Uterus (tissue), 4 donors: Measurements from ENCODE around the gene UNKL. TPM values are rescaled to one million over a fixed set of nuclear protein-coding genes. Genes with fewer than 3 reads are reported as not detected.

Experiments
- DNase-seq, 2 donors: peaks; one replicate each; pipeline ENCODE4 v3.0.0-alpha.2; 2019 to 2020
- H3K27ac ChIP-seq, 2 donors: fragments of 200-600 bp; sonication (generic); 1 replicate in 1 of 2; 2 replicates in 1 of 2; pipeline ENCODE4 v1.5.1; 2016 to 2018
- H3K27me3 ChIP-seq, 2 donors: fragments of 200-600 bp; sonication (generic); one replicate each; pipeline ENCODE4 v1.5.1; 2018 to 2019; ENCODE audit warnings: control low read depth in 1 of 2
- H3K36me3 ChIP-seq, 2 donors: fragments of 200-600 bp; sonication (generic); one replicate each; pipeline ENCODE4 v1.5.1; 2019; ENCODE audit warnings: control low read depth in 1 of 2
- H3K4me1 ChIP-seq, 2 donors: fragments of 200-600 bp; sonication (generic); one replicate each; pipeline ENCODE4 v1.5.1; 2018 to 2019; ENCODE audit warnings: control low read depth in 1 of 2
- H3K4me3 ChIP-seq, 2 donors: fragments of 200-600 bp; sonication (generic); 1 replicate in 1 of 2; 2 replicates in 1 of 2; pipeline ENCODE4 v1.5.1; 2018 to 2019; ENCODE audit warnings: mild to moderate bottlenecking in 1 of 2
- H3K9me3 ChIP-seq, 2 donors: fragments of 200-600 bp; sonication (generic); one replicate each; pipeline ENCODE4 v1.5.1; 2019; ENCODE audit warnings: control low read depth in 1 of 2
- POLR2A ChIP-seq, 2 donors: fragments of 450-650 bp; IDR thresholded peaks; one replicate each; pipeline ENCODE4 v1.6.1; 2016; ENCODE audit warnings: antibody characterized with exemption in 2 of 2, mild to moderate bottlenecking in 1 of 2, moderate library complexity in 1 of 2
- intact Hi-C: fragments of 100-400 bp; cut with DNase I; formaldehyde crosslinking; loops from one replicate; pipeline ENCODE4 v1.15.1; 2023; ENCODE audit warnings: low total_unique reads
- total RNA-seq, 4 donors: library from RNA; depleted of rRNA in 3 of 4; stranded (reverse); fragments of >200 nt in 3 of 4; gene quantifications; one replicate each; pipeline versions ENCODE4 v1.1.0 to v1.2.4, GENCODE V29; 2014 to 2023
- TF ChIP-seq, protein P1 (sequence below), 4 experiments: fragments of 200-600 bp in 2 of 4; fragments of 450-650 bp in 2 of 4; sonication (generic) in 2 of 4; IDR thresholded peaks; one replicate each; pipeline ENCODE4 v1.5.1; 2016 to 2019; ENCODE audit warnings: antibody characterized with exemption in 4 of 4, mild to moderate bottlenecking in 2 of 4, moderate library complexity in 1 of 4
- donor health status: DM: yes; HTN: yes; CAD: no.

UNKL gene
- total RNA-seq, 4 donors from 2014 or later = 13.5 to 63.3 (median 27.6) TPM

DNA sequence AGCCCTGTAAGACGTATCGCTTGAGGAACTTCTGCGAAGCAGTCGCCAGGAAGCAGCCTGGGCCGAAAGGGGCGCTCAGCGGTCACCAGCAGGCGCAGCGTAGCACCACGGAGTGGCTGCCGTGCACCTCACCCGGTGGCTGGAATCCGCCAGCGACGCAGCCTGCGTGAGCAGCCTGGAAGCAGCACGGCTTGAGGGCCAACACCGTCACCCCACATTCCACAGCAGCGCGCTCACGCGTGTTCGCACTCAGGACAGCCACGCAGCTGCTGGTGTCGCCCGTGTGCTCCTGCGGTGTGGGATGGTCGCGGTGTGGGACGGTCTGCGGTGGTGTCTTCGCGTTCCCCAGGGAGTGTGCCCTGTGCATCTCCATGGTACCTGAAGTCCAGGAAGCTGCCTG lies 95.5 kb downstream of the UNKL start:
- intact Hi-C loops = no loop called here
- H3K27me3 ChIP-seq = no peaks in the 10 kb centered on the region
- no peaks in the 10 kb centered on the region for H3K9me3 ChIP-seq
- H3K36me3 ChIP-seq = no peaks in the 10 kb centered on the region
- peaks cover 0 to 1% of the 10 kb centered on the region in 2 donors for H3K4me1 ChIP-seq
- no peak overlapping the region for H3K27ac ChIP-seq
- no peak for TF ChIP-seq POLR2A (IDR thresholded peaks at IDR 0.05)
- TF ChIP-seq, protein P1, sequence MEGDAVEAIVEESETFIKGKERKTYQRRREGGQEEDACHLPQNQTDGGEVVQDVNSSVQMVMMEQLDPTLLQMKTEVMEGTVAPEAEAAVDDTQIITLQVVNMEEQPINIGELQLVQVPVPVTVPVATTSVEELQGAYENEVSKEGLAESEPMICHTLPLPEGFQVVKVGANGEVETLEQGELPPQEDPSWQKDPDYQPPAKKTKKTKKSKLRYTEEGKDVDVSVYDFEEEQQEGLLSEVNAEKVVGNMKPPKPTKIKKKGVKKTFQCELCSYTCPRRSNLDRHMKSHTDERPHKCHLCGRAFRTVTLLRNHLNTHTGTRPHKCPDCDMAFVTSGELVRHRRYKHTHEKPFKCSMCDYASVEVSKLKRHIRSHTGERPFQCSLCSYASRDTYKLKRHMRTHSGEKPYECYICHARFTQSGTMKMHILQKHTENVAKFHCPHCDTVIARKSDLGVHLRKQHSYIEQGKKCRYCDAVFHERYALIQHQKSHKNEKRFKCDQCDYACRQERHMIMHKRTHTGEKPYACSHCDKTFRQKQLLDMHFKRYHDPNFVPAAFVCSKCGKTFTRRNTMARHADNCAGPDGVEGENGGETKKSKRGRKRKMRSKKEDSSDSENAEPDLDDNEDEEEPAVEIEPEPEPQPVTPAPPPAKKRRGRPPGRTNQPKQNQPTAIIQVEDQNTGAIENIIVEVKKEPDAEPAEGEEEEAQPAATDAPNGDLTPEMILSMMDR (IDR thresholded peaks at IDR 0.05) = no peak
- H3K4me3 ChIP-seq = no peak overlapping the region
- no peak for DNase-seq

DNA sequence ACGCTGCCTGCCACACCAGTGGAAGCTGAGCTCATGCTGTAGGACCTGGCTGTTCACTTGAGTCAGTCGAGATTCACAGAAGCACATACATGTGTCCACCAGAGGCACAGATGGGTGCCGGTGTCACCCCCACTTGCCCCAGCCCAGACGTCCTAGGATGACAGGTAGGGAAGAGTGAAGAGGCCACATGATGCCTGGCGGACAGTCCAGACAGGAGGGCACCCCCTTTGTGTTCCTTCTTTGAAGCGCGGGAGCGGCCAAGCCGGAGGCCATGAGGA lies 96.3 kb downstream of the UNKL start:
- H3K9me3 ChIP-seq = no peaks in the 10 kb centered on the region
- no peak for TF ChIP-seq POLR2A (IDR thresholded peaks at IDR 0.05)
- TF ChIP-seq, protein P1 (IDR thresholded peaks at IDR 0.05) = no peak
- no peak for DNase-seq
- H3K4me3 ChIP-seq = no peak overlapping the region
- no peak overlapping the region for H3K27ac ChIP-seq
- intact Hi-C loops = no loop called here
- H3K36me3 ChIP-seq = no peaks in the 10 kb centered on the region
- no peaks in the 10 kb centered on the region for H3K27me3 ChIP-seq
- peaks cover 0 to 7% of the 10 kb centered on the region in 2 donors for H3K4me1 ChIP-seq

DNA sequence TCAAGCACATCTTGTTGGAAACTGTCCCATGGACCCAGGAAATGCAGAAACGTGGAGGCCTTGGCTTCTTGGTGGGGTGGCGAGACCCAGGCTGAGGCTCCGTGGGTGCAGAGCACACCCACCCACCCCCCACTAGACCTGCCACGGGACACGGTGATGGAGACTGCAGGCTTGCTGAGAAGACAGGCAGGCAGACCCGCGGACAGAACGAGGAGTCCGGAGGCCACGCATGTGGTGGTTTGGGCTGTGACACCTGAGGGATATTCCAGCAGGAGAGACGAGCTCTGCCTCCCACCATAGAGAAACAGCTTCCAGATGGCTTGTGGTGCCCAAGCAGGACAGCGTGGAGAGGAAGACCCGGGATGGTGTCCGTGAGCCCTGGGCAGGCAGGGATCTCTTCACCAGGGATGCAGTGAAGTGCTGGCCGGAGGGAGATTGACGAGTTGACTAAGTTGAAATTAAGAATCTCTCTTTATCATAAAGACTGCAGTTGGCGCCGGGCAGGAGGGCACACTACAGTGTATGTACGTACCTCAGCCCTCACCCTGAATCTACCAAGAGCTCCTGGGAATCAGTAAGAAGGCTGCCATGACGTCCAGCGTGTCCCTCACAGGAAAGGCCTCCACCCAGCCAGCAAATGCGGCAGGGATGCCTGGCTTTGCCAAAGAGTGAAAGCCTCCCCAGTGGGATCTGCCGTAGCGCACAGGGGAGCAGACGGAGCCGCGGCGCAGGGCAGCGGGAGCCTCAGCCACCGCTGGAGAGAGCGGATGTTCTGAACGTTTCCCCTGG lies 96.8 kb downstream of the UNKL start:
- TF ChIP-seq, protein P1 (IDR thresholded peaks at IDR 0.05) = no peak
- TF ChIP-seq POLR2A (IDR thresholded peaks at IDR 0.05) = no peak
- Histone ChIP-seq H3K27me3 (no peaks in the 10 kb centered on the region), H3K9me3 (no peaks in the 10 kb centered on the region), H3K36me3 (no peaks in the 10 kb centered on the region), H3K4me3 (no peak overlapping the region), H3K4me1 (peaks cover 0 to 12% of the 10 kb centered on the region in 2 donors), H3K27ac (no peak overlapping the region)
- no peak for DNase-seq
- intact Hi-C loops = no loop called here

DNA sequence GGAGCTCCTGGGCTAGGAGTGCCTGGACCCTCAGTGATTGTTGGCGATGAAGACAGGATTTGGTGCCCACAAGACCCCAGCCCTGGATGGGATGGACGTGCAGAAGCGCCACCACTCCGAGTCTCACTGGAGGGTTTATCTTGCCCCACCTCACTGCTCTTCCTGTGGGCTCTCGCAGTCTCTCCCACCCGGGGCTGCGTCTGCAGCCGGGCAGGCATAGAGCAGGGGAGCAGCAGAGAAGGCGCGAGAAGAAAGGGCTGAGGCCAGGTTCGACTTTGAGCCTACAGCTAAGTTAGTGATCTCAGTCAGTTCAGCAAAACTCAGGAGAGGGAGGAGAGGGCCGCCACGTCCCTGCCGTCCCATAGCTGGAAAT lies 98.5 kb downstream of the UNKL start:
- TF ChIP-seq POLR2A (IDR thresholded peaks at IDR 0.05) = no peak
- TF ChIP-seq, protein P1 (IDR thresholded peaks at IDR 0.05) = no peak
- intact Hi-C loops = no loop called here
- Histone ChIP-seq H3K4me3 (no peak overlapping the region), H3K9me3 (no peaks in the 10 kb centered on the region), H3K36me3 (no peaks in the 10 kb centered on the region), H3K27me3 (no peaks in the 10 kb centered on the region), H3K27ac (no peak overlapping the region), H3K4me1 (peaks cover 0 to 29% of the 10 kb centered on the region in 2 donors)
- no peak for DNase-seq

DNA sequence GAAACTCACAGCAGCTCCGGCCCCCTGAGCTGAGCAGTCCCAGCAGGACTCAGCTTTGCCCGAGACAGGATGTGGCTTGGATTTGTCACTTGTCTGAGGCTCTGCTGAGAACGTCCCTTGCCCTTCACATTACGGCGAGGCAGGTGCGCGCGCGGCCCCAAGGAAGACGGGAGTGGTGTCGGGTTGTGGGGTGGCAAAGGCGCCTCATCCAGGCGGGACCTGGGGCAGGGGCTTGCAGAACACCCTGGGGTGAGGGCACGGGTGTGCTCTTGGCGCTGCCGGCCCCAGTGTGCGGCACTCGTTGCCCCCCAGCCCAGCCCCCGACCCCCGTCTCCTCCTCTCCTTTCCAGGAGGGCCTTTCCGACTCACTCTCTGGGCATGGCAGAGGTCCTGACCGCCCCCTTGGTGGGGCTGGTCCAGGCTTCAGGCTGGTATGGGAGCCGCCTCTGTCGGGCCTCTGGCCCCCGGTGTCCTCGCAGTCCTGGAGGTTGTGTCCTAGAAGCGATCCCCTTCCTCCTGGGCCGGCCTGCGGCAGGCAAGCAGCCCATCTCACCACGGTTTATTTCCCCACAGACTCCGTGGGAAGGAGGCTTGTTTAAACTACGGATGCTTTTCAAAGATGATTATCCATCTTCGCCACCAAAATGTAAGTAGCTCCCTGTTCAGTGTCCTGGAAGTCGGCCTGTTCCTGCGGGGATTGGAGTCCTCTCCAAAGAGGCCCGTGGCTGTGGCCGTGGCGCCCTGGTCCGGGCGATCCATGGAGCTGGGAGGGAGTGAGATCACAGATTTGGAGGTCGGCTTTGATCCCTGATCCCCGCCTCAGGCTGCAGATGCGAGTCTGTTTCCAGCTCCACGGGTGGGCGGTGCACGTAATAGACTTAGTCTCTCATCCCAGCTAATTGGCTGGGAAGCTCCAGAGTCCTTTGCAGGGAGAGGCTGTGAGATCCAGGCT lies 99.1 kb downstream of the UNKL start:
- Histone ChIP-seq H3K4me1 (peaks cover 0 to 36% of the 10 kb centered on the region in 2 donors), H3K4me3 (no peak overlapping the region), H3K27me3 (no peaks in the 10 kb centered on the region), H3K9me3 (no peaks in the 10 kb centered on the region), H3K36me3 (no peaks in the 10 kb centered on the region), H3K27ac (no peak overlapping the region)
- TF ChIP-seq, protein P1 (IDR thresholded peaks at IDR 0.05) = no peak
- no peak for TF ChIP-seq POLR2A (IDR thresholded peaks at IDR 0.05)
- DNase-seq = no peak
- intact Hi-C loops = no loop called here
